Natural killer cell treated with Interleukin-12 subunit alpha and Interleukin-12 subunit beta and Interleukin-15 and Interleukin-18, amount 100 ng/mL, for 72 hours (primary cell): Measurements from ENCODE around the gene SIX2. TPM values are rescaled to one million over a fixed set of nuclear protein-coding genes. Genes with fewer than 3 reads are reported as not detected.
A peak's percentile ranks its signal among the peaks of the same experiment; 100 is the strongest.

Source experiments
- ATAC-seq, 2 donors: fragments of 150-1000 bp; cut with Tn5 transposase in 1 of 2; sonication (Bioruptor Pico), chemical (Tn5 transposase) in 1 of 2; 2 replicates each; pipeline ENCODE4 v1.10.0; 2021
- DNase-seq: peaks from one replicate; pipeline ENCODE4 v3.0.0; 2022; ENCODE audit warnings: low spot score
- H3K27ac Mint-ChIP-seq, 2 donors: 1 replicate in 1 of 2; 2 replicates in 1 of 2; pipeline ENCODE4 v1.8.0; 2022; ENCODE audit warnings: mixed read lengths in 2 of 2, mild to moderate bottlenecking in 1 of 2, moderate library complexity in 1 of 2
- H3K27me3 Mint-ChIP-seq, 2 donors: 1 replicate in 1 of 2; 2 replicates in 1 of 2; pipeline ENCODE4 v1.8.0; 2022; ENCODE audit warnings: mixed read lengths in 2 of 2
- H3K36me3 Mint-ChIP-seq: one replicate; pipeline ENCODE4 v1.8.0; 2022; ENCODE audit warnings: mixed read lengths
- H3K4me1 Mint-ChIP-seq, 2 donors: 1 replicate in 1 of 2; 2 replicates in 1 of 2; pipeline ENCODE4 v1.8.0; 2022; ENCODE audit warnings: low read depth in 2 of 2, mixed read lengths in 2 of 2, mild to moderate bottlenecking in 1 of 2
- H3K4me3 Mint-ChIP-seq: one replicate; pipeline ENCODE4 v1.8.0; 2022; ENCODE audit warnings: mixed read lengths
- H3K9me3 Mint-ChIP-seq: 2 replicates; pipeline ENCODE4 v1.8.0; 2022; ENCODE audit warnings: mixed read lengths
- total RNA-seq, 2 donors: library from RNA; stranded (reverse); gene quantifications; one replicate each; pipeline ENCODE4 v1.2.3, GENCODE V29; 2022

Gene SIX2
- total RNA-seq, 2 donors from 2014 or later, result not detected

- DNase-seq (no peak), ATAC-seq (no peak)
- peaks cover 6 to 7% of the 10 kb centered on the region in 2 donors for H3K4me1 Mint-ChIP-seq
- H3K36me3 Mint-ChIP-seq, result no peaks in the 10 kb centered on the region
- no peak overlapping the region for H3K27ac Mint-ChIP-seq
- H3K27me3 Mint-ChIP-seq, result peaks cover 55 to 61% of the 10 kb centered on the region in 2 donors
- H3K4me3 Mint-ChIP-seq, result no peak overlapping the region
- H3K9me3 Mint-ChIP-seq, result no peaks in the 10 kb centered on the region
Observed at GRCh38 chr2:45003579-45004551, 5.4 kb downstream of the SIX2 start.

GRCh38 chr2:45002686-45003085, 6.6 kb downstream of the SIX2 start:
- H3K4me1 Mint-ChIP-seq, result peaks cover 0 to 6% of the 10 kb centered on the region in 2 donors
- H3K27me3 Mint-ChIP-seq, result peaks cover 56 to 68% of the 10 kb centered on the region in 2 donors
- DNase-seq, result peak; percentile 44
- ATAC-seq, result no peak
- H3K36me3 Mint-ChIP-seq, result no peaks in the 10 kb centered on the region
- H3K4me3 Mint-ChIP-seq, result no peak overlapping the region
- H3K27ac Mint-ChIP-seq, result no peak overlapping the region
- H3K9me3 Mint-ChIP-seq, result no peaks in the 10 kb centered on the region

DNA sequence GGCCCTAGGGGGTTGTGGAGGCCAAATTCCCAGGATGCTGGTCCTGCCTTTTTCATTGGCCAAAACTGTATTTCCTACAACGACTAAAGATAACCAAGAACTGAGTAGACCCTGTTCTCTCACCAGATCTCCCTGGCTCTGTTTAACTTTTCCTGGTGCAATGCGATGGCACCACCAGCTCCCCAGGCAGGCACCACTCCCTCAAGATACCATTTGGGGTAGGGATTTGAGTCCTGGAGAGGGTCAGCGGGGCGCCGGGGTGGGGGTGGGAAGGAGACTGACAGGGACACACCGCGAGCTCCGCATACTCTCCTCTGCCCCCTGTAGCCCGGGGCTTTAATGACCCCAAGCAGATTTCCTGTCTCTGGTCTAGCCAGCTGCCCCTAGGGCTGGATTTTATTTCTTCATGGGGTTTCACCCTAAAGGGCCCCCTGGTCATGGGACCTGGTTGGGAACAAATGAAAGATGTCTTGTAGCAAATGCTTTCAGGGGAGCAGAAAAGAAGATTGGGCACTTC, 7.3 kb downstream of the SIX2 start:
- no peak for ATAC-seq
- H3K4me3 Mint-ChIP-seq, result no peak overlapping the region
- H3K27ac Mint-ChIP-seq, result no peak overlapping the region
- peaks cover 0 to 6% of the 10 kb centered on the region in 2 donors for H3K4me1 Mint-ChIP-seq
- H3K36me3 Mint-ChIP-seq, result no peaks in the 10 kb centered on the region
- no peak for DNase-seq
- H3K27me3 Mint-ChIP-seq, result peaks cover 56 to 71% of the 10 kb centered on the region in 2 donors
- no peaks in the 10 kb centered on the region for H3K9me3 Mint-ChIP-seq

DNA sequence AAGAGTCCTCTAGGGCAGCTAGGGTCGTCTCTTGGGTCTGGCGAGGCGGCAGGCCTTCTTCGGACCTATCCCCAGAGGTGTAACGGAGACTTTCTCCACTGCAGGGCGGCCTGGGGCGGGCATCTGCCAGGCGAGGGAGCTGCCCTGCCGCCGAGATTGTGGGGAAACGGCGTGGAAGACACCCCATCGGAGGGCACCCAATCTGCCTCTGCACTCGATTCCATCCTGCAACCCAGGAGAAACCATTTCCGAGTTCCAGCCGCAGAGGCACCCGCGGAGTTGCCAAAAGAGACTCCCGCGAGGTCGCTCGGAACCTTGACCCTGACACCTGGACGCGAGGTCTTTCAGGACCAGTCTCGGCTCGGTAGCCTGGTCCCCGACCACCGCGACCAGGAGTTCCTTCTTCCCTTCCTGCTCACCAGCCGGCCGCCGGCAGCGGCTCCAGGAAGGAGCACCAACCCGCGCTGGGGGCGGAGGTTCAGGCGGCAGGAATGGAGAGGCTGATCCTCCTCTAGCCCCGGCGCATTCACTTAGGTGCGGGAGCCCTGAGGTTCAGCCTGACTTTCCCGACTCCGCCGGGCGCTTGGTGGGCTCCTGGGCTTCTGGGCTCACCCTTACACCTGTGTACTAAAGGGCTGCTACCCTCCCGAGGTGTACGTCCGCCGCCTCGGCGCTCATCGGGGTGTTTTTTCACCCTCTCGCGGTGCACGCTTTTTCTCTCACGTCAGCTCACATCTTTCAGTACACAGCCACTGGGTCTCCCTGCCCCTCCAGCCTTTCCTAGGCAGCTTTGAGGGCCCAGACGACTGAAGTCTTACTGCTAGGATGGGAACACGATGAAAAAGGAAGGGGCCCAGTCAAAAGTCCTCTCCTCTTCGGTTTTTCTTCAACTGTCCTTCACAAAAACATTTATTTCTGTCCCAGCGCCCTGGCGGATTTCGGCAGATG, 8.1 kb downstream of the SIX2 start:
- Mint-ChIP-seq H3K27me3 (peaks cover 55 to 71% of the 10 kb centered on the region in 2 donors), H3K27ac (no peak overlapping the region), H3K4me1 (no peaks in the 10 kb centered on the region), H3K36me3 (no peaks in the 10 kb centered on the region), H3K4me3 (no peak overlapping the region), H3K9me3 (no peaks in the 10 kb centered on the region)
- ATAC-seq, result no peak
- no peak for DNase-seq

DNA sequence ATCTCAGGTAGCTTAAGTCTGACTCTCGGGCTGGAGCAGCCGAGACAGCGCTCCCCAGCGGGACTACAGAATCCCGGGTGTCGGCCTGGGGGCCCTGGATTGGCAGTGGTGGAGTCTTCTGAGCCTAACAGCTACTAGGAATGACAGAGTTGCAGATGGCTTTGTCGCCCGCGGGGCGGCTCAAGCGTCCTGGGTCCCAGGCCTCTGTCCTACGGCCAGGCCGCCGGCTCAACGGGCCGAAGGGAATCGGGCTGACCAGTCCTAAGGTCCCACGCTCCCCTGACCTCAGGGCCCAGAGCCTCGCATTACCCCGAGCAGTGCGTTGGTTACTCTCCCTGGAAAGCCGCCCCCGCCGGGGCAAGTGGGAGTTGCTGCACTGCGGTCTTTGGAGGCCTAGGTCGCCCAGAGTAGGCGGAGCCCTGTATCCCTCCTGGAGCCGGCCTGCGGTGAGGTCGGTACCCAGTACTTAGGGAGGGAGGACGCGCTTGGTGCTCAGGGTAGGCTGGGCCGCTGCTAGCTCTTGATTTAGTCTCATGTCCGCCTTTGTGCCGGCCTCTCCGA, 8.8 kb downstream of the SIX2 start:
- peaks cover 58 to 72% of the 10 kb centered on the region in 2 donors for H3K27me3 Mint-ChIP-seq
- no peak overlapping the region for H3K4me3 Mint-ChIP-seq
- no peak overlapping the region for H3K27ac Mint-ChIP-seq
- H3K36me3 Mint-ChIP-seq, result no peaks in the 10 kb centered on the region
- ATAC-seq, result peak; percentile 25 to 28
- no peaks in the 10 kb centered on the region for H3K4me1 Mint-ChIP-seq
- no peaks in the 10 kb centered on the region for H3K9me3 Mint-ChIP-seq
- DNase-seq, result no peak

- H3K27ac Mint-ChIP-seq, result no peak overlapping the region
- ATAC-seq (no peak), DNase-seq (no peak)
- H3K36me3 Mint-ChIP-seq, result no peaks in the 10 kb centered on the region
- no peaks in the 10 kb centered on the region for H3K4me1 Mint-ChIP-seq
- peaks cover 60 to 75% of the 10 kb centered on the region in 2 donors for H3K27me3 Mint-ChIP-seq
- H3K9me3 Mint-ChIP-seq, result no peaks in the 10 kb centered on the region
- no peak overlapping the region for H3K4me3 Mint-ChIP-seq
Observed at GRCh38 chr2:44999540-44999939, 9.7 kb downstream of the SIX2 start.

GRCh38 chr2:44997963-44998362, 11.3 kb downstream of the SIX2 start:
- Mint-ChIP-seq H3K4me3 (no peak overlapping the region), H3K36me3 (no peaks in the 10 kb centered on the region), H3K27me3 (peaks cover 63 to 83% of the 10 kb centered on the region in 2 donors), H3K27ac (no peak overlapping the region), H3K9me3 (no peaks in the 10 kb centered on the region), H3K4me1 (no peaks in the 10 kb centered on the region)
- ATAC-seq, result no peak
- no peak for DNase-seq

- Mint-ChIP-seq H3K4me1 (no peaks in the 10 kb centered on the region), H3K9me3 (no peaks in the 10 kb centered on the region), H3K36me3 (no peaks in the 10 kb centered on the region), H3K27me3 (peaks cover 56 to 76% of the 10 kb centered on the region in 2 donors), H3K4me3 (no peak overlapping the region), H3K27ac (no peak overlapping the region)
- no peak for DNase-seq
- no peak for ATAC-seq
Observed at GRCh38 chr2:44996356-44996755, 12.9 kb downstream of the SIX2 start.

GRCh38 chr2:44994377-44994776, 14.9 kb downstream of the SIX2 start:
- H3K4me3 Mint-ChIP-seq, result no peak overlapping the region
- H3K4me1 Mint-ChIP-seq, result no peaks in the 10 kb centered on the region
- ATAC-seq, result no peak

DNA sequence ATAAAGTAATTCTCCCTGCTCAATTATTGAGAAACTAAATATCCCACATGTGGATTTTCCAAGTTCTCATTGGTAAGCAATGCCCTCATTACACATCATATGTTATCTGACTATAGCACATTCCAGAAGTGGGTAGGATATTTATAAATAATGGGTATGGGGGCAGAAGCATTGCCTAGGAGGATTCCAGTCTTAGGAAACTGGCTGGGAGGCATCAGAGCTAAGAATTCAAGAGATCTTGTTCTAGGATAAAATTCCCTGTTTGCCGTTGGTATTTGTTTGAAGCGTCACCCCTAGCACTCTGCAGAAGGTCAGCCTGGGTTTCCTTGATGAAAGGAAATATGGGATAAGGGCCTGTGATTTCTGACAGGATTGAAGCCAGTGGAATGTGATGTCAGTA, 20.1 kb downstream of the SIX2 start:
- Mint-ChIP-seq H3K9me3 (no peaks in the 10 kb centered on the region), H3K4me1 (no peaks in the 10 kb centered on the region), H3K27me3 (peaks cover 34 to 62% of the 10 kb centered on the region in 2 donors), H3K4me3 (no peak overlapping the region), H3K36me3 (no peaks in the 10 kb centered on the region), H3K27ac (no peak overlapping the region)
- no peak for DNase-seq
- no peak for ATAC-seq

More at GRCh38 chr2:44994377-44994776, 14.9 kb downstream of the SIX2 start:
- Mint-ChIP-seq H3K27ac (no peak overlapping the region), H3K27me3 (peaks cover 56 to 84% of the 10 kb centered on the region in 2 donors), H3K9me3 (no peaks in the 10 kb centered on the region), H3K36me3 (no peaks in the 10 kb centered on the region)
- no peak for DNase-seq

GRCh38 chr2:44983836-44984604, 25.2 kb downstream of the SIX2 start:
- Mint-ChIP-seq H3K27ac (no peak overlapping the region), H3K4me1 (peaks cover 0 to 3% of the 10 kb centered on the region in 2 donors), H3K9me3 (no peaks in the 10 kb centered on the region), H3K4me3 (no peak overlapping the region), H3K27me3 (peaks cover 24 to 37% of the 10 kb centered on the region in 2 donors), H3K36me3 (no peaks in the 10 kb centered on the region)
- no peak for DNase-seq
- no peak for ATAC-seq

DNA sequence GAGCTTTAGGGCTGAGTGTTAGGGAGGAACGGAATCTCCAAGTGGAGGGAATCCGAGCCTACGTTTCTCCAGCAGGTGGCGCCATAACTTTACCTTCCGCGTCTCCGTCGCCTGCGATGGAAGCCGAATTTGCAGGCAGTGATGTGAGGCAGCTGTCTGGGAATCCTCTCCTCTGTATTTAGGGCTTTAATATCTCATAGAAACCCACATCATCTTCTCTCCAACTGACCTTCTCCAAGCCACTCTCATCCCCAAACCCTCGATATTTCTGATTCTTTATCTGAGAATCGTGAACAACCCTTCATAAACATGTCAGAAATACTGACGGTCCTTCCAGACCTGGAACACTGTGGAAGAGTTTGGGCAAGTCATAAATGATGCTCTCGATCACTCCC, 27.5 kb downstream of the SIX2 start:
- ATAC-seq, result no peak
- Mint-ChIP-seq H3K27ac (no peak overlapping the region), H3K4me3 (no peak overlapping the region), H3K36me3 (no peaks in the 10 kb centered on the region), H3K9me3 (no peaks in the 10 kb centered on the region), H3K4me1 (peaks cover 0 to 3% of the 10 kb centered on the region in 2 donors), H3K27me3 (peaks cover 29 to 38% of the 10 kb centered on the region in 2 donors)
- DNase-seq, result peak; percentile 77
